HEK293 (cell line): ENCODE measurements around the gene ADCY4.
A peak's percentile ranks its signal among the peaks of the same experiment; 100 is the strongest.

Source experiments
- BCL6B ChIP-seq: fragments of 450-650 bp; formaldehyde crosslinking; IDR thresholded peaks from 2 replicates; pipeline ENCODE4 v1.5.1; 2017; ENCODE audit warnings: missing biosample characterization, missing genetic modification characterization
- KLF16 ChIP-seq: fragments of 450-650 bp; formaldehyde crosslinking; IDR thresholded peaks from 2 replicates; pipeline ENCODE4 v1.5.1; 2017; ENCODE audit warnings: missing biosample characterization, missing genetic modification characterization
- ZBTB17 ChIP-seq: fragments of 450-650 bp; formaldehyde crosslinking; IDR thresholded peaks from 2 replicates; pipeline ENCODE4 v1.5.1; 2016; ENCODE audit warnings: missing biosample characterization, missing genetic modification characterization
- ZBTB20 ChIP-seq: fragments of 450-650 bp; formaldehyde crosslinking; IDR thresholded peaks from 2 replicates; pipeline ENCODE4 v1.5.1; 2016; ENCODE audit warnings: missing biosample characterization, missing genetic modification characterization
- ZFP69B ChIP-seq: fragments of 450-650 bp; formaldehyde crosslinking; IDR thresholded peaks from 2 replicates; pipeline ENCODE4 v1.5.1; 2016; ENCODE audit warnings: missing biosample characterization, missing genetic modification characterization
- ZNF10 ChIP-seq: fragments of 450-650 bp; formaldehyde crosslinking; IDR thresholded peaks from 2 replicates; pipeline ENCODE4 v1.5.1; 2017; ENCODE audit warnings: missing biosample characterization, missing genetic modification characterization
- ZNF146 ChIP-seq: fragments of 450-650 bp; formaldehyde crosslinking; IDR thresholded peaks from 2 replicates; pipeline ENCODE4 v1.5.1; 2016; ENCODE audit warnings: missing biosample characterization, missing genetic modification characterization
- ZNF23 ChIP-seq: fragments of 450-650 bp; formaldehyde crosslinking; IDR thresholded peaks from 2 replicates; pipeline ENCODE4 v1.5.1; 2016; ENCODE audit warnings: missing biosample characterization, missing genetic modification characterization, borderline replicate concordance
- ZNF362 ChIP-seq: fragments of 450-650 bp; formaldehyde crosslinking; IDR thresholded peaks from 2 replicates; pipeline ENCODE4 v1.5.1; 2016; ENCODE audit warnings: missing biosample characterization, missing genetic modification characterization
- ZNF394 ChIP-seq: fragments of 450-650 bp; formaldehyde crosslinking; IDR thresholded peaks from 2 replicates; pipeline ENCODE4 v1.5.1; 2016; ENCODE audit warnings: missing biosample characterization, missing genetic modification characterization, mild to moderate bottlenecking, moderate library complexity, borderline replicate concordance
- ZNF600 ChIP-seq: fragments of 450-650 bp; formaldehyde crosslinking; IDR thresholded peaks from 2 replicates; pipeline ENCODE4 v1.5.1; 2016; ENCODE audit warnings: missing biosample characterization, missing genetic modification characterization
- ZNF621 ChIP-seq: fragments of 450-650 bp; formaldehyde crosslinking; IDR thresholded peaks from 2 replicates; pipeline ENCODE4 v1.5.1; 2017; ENCODE audit warnings: missing biosample characterization, missing genetic modification characterization
- ZXDB ChIP-seq: fragments of 450-650 bp; formaldehyde crosslinking; IDR thresholded peaks from 2 replicates; pipeline ENCODE4 v1.5.1; 2016; ENCODE audit warnings: missing biosample characterization, missing genetic modification characterization
- TF ChIP-seq, protein P1 (sequence below): fragments of 450-650 bp; formaldehyde crosslinking; IDR thresholded peaks from 2 replicates; pipeline ENCODE4 v1.5.1; 2016; ENCODE audit warnings: missing biosample characterization, missing genetic modification characterization, borderline replicate concordance
- TF ChIP-seq, protein P2 (sequence below): fragments of 450-650 bp; formaldehyde crosslinking; IDR thresholded peaks from 2 replicates; pipeline ENCODE4 v1.5.1; 2016; ENCODE audit warnings: missing biosample characterization, missing genetic modification characterization
- TF ChIP-seq, protein P3 (sequence below): fragments of 450-650 bp; formaldehyde crosslinking; IDR thresholded peaks from 2 replicates; pipeline ENCODE4 v1.5.1; 2016; ENCODE audit warnings: missing biosample characterization, missing genetic modification characterization
- TF ChIP-seq, protein P4 (sequence below): fragments of 450-650 bp; formaldehyde crosslinking; IDR thresholded peaks from 2 replicates; pipeline ENCODE4 v1.5.0; 2017; ENCODE audit warnings: missing biosample characterization, missing genetic modification characterization, borderline replicate concordance
- TF ChIP-seq, protein P5 (sequence below): fragments of 450-650 bp; formaldehyde crosslinking; IDR thresholded peaks from 2 replicates; pipeline ENCODE4 v1.5.1; 2016; ENCODE audit warnings: missing biosample characterization, missing genetic modification characterization

Gene ADCY4

DNA sequence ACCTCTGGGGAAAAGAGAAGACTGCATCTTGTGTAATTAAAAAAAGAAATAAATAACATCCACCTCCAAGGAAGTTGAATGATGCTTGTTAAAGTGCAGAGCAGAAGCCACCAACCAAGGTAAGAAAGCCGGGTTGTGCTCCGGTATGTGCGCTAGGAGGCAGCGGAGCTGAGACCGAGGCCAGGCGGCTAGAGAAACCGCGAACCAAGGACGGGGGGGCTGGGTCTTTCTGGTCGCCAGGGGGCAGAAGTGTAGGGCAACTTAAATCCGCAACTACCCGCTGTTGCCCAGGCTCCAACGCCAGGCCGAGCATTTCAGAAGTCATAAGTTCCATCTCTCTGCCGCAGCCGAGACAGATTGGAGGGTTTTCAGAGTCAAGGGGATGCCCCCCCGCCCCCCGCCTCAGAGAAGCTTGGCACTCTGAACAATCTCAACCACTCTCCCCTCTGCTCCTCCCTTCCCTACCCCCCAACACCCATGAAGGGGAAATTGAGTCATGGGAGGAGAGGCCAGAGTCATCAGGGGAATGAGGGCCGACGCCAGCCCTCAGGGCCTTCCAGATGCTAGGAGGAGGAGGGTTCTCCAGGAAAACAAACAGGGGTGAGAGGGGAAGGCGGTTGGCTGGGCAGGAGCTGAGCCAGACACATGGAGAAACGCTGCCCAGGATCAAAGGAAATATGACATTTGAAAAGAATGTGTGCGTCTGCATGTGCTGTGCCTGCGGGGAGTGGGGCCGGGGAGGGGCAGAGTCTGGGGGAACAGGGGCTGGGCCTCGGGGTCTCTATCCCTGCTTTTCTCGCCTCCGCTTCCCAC lies 30.9 kb upstream of the ADCY4 start (continued):
- TF ChIP-seq ZNF10 (tag by site-specific recombination), result peak; percentile 24; the same call in 1 of the 2 replicates
- no peak for TF ChIP-seq ZNF621 (tag by site-specific recombination)
- TF ChIP-seq BCL6B, result no peak
- TF ChIP-seq, protein P1, sequence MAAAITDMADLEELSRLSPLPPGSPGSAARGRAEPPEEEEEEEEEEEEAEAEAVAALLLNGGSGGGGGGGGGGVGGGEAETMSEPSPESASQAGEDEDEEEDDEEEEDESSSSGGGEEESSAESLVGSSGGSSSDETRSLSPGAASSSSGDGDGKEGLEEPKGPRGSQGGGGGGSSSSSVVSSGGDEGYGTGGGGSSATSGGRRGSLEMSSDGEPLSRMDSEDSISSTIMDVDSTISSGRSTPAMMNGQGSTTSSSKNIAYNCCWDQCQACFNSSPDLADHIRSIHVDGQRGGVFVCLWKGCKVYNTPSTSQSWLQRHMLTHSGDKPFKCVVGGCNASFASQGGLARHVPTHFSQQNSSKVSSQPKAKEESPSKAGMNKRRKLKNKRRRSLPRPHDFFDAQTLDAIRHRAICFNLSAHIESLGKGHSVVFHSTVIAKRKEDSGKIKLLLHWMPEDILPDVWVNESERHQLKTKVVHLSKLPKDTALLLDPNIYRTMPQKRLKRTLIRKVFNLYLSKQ (tag by site-specific recombination), result no peak
- TF ChIP-seq KLF16 (tag by site-specific recombination), result peak; percentile 35; the same call in 1 of the 2 replicates
- TF ChIP-seq ZBTB17 (tag by site-specific recombination), result peak; percentile 69
- TF ChIP-seq ZFP69B (tag by site-specific recombination), result peak; percentile 33; the same call in 1 of the 2 replicates
- TF ChIP-seq ZNF600 (tag by site-specific recombination), result peak; percentile 92
- 0 out of 2 replicates have a peak, but pooled peaks have one; percentile 29 for TF ChIP-seq ZXDB (tag by site-specific recombination)
- no peak for TF ChIP-seq ZNF23 (tag by site-specific recombination)
- no peak for TF ChIP-seq ZNF394
- no peak for TF ChIP-seq ZNF362 (tag by site-specific recombination)
- TF ChIP-seq, protein P2, sequence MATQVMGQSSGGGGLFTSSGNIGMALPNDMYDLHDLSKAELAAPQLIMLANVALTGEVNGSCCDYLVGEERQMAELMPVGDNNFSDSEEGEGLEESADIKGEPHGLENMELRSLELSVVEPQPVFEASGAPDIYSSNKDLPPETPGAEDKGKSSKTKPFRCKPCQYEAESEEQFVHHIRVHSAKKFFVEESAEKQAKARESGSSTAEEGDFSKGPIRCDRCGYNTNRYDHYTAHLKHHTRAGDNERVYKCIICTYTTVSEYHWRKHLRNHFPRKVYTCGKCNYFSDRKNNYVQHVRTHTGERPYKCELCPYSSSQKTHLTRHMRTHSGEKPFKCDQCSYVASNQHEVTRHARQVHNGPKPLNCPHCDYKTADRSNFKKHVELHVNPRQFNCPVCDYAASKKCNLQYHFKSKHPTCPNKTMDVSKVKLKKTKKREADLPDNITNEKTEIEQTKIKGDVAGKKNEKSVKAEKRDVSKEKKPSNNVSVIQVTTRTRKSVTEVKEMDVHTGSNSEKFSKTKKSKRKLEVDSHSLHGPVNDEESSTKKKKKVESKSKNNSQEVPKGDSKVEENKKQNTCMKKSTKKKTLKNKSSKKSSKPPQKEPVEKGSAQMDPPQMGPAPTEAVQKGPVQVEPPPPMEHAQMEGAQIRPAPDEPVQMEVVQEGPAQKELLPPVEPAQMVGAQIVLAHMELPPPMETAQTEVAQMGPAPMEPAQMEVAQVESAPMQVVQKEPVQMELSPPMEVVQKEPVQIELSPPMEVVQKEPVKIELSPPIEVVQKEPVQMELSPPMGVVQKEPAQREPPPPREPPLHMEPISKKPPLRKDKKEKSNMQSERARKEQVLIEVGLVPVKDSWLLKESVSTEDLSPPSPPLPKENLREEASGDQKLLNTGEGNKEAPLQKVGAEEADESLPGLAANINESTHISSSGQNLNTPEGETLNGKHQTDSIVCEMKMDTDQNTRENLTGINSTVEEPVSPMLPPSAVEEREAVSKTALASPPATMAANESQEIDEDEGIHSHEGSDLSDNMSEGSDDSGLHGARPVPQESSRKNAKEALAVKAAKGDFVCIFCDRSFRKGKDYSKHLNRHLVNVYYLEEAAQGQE (tag by site-specific recombination), result no peak
- TF ChIP-seq ZBTB20 (tag by site-specific recombination), result peak; percentile 53
- TF ChIP-seq, protein P3, sequence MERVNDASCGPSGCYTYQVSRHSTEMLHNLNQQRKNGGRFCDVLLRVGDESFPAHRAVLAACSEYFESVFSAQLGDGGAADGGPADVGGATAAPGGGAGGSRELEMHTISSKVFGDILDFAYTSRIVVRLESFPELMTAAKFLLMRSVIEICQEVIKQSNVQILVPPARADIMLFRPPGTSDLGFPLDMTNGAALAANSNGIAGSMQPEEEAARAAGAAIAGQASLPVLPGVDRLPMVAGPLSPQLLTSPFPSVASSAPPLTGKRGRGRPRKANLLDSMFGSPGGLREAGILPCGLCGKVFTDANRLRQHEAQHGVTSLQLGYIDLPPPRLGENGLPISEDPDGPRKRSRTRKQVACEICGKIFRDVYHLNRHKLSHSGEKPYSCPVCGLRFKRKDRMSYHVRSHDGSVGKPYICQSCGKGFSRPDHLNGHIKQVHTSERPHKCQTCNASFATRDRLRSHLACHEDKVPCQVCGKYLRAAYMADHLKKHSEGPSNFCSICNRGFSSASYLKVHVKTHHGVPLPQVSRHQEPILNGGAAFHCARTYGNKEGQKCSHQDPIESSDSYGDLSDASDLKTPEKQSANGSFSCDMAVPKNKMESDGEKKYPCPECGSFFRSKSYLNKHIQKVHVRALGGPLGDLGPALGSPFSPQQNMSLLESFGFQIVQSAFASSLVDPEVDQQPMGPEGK, result peak; percentile 98
- TF ChIP-seq, protein P4, sequence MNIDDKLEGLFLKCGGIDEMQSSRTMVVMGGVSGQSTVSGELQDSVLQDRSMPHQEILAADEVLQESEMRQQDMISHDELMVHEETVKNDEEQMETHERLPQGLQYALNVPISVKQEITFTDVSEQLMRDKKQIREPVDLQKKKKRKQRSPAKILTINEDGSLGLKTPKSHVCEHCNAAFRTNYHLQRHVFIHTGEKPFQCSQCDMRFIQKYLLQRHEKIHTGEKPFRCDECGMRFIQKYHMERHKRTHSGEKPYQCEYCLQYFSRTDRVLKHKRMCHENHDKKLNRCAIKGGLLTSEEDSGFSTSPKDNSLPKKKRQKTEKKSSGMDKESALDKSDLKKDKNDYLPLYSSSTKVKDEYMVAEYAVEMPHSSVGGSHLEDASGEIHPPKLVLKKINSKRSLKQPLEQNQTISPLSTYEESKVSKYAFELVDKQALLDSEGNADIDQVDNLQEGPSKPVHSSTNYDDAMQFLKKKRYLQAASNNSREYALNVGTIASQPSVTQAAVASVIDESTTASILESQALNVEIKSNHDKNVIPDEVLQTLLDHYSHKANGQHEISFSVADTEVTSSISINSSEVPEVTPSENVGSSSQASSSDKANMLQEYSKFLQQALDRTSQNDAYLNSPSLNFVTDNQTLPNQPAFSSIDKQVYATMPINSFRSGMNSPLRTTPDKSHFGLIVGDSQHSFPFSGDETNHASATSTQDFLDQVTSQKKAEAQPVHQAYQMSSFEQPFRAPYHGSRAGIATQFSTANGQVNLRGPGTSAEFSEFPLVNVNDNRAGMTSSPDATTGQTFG, result no peak
- TF ChIP-seq ZNF146, result no peak
- TF ChIP-seq, protein P5, sequence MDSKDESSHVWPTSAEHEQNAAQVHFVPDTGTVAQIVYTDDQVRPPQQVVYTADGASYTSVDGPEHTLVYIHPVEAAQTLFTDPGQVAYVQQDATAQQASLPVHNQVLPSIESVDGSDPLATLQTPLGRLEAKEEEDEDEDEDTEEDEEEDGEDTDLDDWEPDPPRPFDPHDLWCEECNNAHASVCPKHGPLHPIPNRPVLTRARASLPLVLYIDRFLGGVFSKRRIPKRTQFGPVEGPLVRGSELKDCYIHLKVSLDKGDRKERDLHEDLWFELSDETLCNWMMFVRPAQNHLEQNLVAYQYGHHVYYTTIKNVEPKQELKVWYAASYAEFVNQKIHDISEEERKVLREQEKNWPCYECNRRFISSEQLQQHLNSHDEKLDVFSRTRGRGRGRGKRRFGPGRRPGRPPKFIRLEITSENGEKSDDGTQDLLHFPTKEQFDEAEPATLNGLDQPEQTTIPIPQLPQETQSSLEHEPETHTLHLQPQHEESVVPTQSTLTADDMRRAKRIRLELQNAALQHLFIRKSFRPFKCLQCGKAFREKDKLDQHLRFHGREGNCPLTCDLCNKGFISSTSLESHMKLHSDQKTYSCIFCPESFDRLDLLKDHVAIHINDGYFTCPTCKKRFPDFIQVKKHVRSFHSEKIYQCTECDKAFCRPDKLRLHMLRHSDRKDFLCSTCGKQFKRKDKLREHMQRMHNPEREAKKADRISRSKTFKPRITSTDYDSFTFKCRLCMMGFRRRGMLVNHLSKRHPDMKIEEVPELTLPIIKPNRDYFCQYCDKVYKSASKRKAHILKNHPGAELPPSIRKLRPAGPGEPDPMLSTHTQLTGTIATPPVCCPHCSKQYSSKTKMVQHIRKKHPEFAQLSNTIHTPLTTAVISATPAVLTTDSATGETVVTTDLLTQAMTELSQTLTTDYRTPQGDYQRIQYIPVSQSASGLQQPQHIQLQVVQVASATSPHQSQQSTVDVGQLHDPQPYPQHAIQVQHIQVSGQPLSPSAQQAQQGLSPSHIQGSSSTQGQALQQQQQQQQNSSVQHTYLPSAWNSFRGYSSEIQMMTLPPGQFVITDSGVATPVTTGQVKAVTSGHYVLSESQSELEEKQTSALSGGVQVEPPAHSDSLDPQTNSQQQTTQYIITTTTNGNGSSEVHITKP (tag by site-specific recombination), result peak; percentile 78
